GM18505 (cell line): ENCODE results near the gene TARM1.
A peak's percentile ranks its signal among the peaks of the same experiment; 100 is the strongest.

Experiments
- ATAC-seq: cut with Tn5 transposase; IDR thresholded peaks from one replicate; pipeline ENCODE4 v1.9.1; 2021; ENCODE audit not compliant: unreplicated experiment
- POLR2A ChIP-seq: IDR thresholded peaks from 4 replicates; pipeline ENCODE4 v1.6.1; 2011; ENCODE audit warnings: borderline replicate concordance; ENCODE audit not compliant: insufficient read depth, insufficient read length; ENCODE audit errors: extremely low read depth

TARM1 gene

GRCh38 chr19:54081032-54081431, at the start of gene TARM1:
TSS of gene TARM1 (minus strand) at chr19:54081365. CDS start at chr19:54081340, 25 bp downstream.
- TF ChIP-seq POLR2A = no peak
- ATAC-seq = no peak

GRCh38 chr19:54129617-54129996, 48.4 kb upstream of the TARM1 start:
- no peak for ATAC-seq
- TF ChIP-seq POLR2A = no peak

- TF ChIP-seq POLR2A = no peak
- ATAC-seq = no peak
These were observed 47.8 kb upstream of the TARM1 start for GRCh38 chr19:54128796-54129616.

GRCh38 chr19:54128441-54128725, 47.2 kb upstream of the TARM1 start:
- TF ChIP-seq POLR2A = no peak

GRCh38 chr19:54127688-54128440, 46.7 kb upstream of the TARM1 start:
- no peak for ATAC-seq
- no peak for TF ChIP-seq POLR2A

More at GRCh38 chr19:54128441-54128725, 47.2 kb upstream of the TARM1 start:
- ATAC-seq = no peak

- ATAC-seq = no peak
- TF ChIP-seq POLR2A = no peak
These were observed 44.5 kb upstream of the TARM1 start for GRCh38 chr19:54125713-54126112.

- no peak for ATAC-seq
- no peak for TF ChIP-seq POLR2A
These were observed 43.2 kb upstream of the TARM1 start for GRCh38 chr19:54124393-54124792.

GRCh38 chr19:54123682-54124081, 42.5 kb upstream of the TARM1 start:
- no peak for ATAC-seq
- TF ChIP-seq POLR2A = no peak

GRCh38 chr19:54121259-54121658, 40.1 kb upstream of the TARM1 start:
- ATAC-seq = no peak
- TF ChIP-seq POLR2A = no peak

- peak; percentile 67 for TF ChIP-seq POLR2A
- ATAC-seq = peak; percentile 83
These were observed 34.2 kb upstream of the TARM1 start, which contains the start of the genes PRPF31 and TFPT for GRCh38 chr19:54115109-54116063. TSS of gene PRPF31 (plus strand) at chr19:54115754. CDS start at chr19:54118279, 2,525 bp downstream. TSS of gene TFPT (minus strand) at chr19:54115657. CDS start at chr19:54115269, 388 bp downstream.

GRCh38 chr19:54114340-54115108, 33.4 kb upstream of the TARM1 start:
- no peak for ATAC-seq
- TF ChIP-seq POLR2A = peak; percentile 54

- ATAC-seq = no peak
- TF ChIP-seq POLR2A = no peak
These were observed 28.5 kb upstream of the TARM1 start for GRCh38 chr19:54109651-54110050.
